ENCODE results near the gene RAD21L1.

The RAD21L1 gene

GRCh38 chr20:1272368-1273100, 46.7 kb downstream of the RAD21L1 start:
- no peak for DNase-seq (ENCODE audit: low read depth in 3 of 3)

DNA sequence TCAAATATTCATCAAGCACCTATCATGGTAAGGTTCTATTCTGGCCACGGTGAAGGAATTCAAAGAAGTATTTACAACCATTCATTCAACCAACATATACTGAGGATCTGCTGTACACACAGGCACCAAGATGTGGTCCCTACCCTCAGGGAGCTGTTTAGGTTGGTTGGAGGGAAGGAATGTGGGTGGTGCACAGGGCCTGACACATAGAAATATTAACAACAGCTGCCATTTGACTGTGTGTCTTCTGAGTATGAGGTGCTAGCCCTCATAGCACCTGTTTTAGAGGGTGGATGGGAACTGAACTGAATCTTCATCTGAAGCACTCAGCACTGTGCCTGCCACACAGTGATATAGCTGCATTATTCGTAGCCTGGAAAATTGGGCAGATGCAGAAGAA, 47.5 kb downstream of the RAD21L1 start:
- no peak for DNase-seq (ENCODE audit: low read depth in 3 of 3)

GRCh38 chr20:1274485-1275311, 48.9 kb downstream of the RAD21L1 start:
- DNase-seq (ENCODE audit: low read depth in 3 of 3), result no peak

DNA sequence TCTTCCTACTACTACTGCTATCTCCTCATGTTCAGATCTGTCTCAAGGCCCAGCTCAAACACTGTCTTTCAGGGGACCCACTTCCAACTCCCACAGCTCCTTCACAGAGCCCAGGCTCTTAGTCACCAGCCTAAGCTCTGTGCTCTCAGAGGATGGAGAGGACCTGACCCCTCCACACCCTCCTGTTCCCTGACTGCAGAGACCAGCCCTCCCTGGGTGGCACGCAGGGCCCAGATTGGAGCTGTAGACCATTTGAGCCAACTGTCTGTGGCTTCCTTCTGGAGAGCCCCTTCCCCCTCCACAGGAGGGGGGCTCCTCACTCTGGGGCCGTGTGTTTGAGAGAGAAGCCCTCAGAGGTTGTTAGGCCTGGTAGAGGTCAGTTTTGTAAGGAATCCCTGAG, 50.1 kb downstream of the RAD21L1 start:
- no peak for DNase-seq (ENCODE audit: low read depth in 3 of 3)

- DNase-seq (ENCODE audit: low read depth in 3 of 3), result no peak
Observed at GRCh38 chr20:1277529-1278322, 51.9 kb downstream of the RAD21L1 start.

- DNase-seq (ENCODE audit: low read depth in 3 of 3), result no peak
Observed at GRCh38 chr20:1278993-1279392, 53.1 kb downstream of the RAD21L1 start.

DNA sequence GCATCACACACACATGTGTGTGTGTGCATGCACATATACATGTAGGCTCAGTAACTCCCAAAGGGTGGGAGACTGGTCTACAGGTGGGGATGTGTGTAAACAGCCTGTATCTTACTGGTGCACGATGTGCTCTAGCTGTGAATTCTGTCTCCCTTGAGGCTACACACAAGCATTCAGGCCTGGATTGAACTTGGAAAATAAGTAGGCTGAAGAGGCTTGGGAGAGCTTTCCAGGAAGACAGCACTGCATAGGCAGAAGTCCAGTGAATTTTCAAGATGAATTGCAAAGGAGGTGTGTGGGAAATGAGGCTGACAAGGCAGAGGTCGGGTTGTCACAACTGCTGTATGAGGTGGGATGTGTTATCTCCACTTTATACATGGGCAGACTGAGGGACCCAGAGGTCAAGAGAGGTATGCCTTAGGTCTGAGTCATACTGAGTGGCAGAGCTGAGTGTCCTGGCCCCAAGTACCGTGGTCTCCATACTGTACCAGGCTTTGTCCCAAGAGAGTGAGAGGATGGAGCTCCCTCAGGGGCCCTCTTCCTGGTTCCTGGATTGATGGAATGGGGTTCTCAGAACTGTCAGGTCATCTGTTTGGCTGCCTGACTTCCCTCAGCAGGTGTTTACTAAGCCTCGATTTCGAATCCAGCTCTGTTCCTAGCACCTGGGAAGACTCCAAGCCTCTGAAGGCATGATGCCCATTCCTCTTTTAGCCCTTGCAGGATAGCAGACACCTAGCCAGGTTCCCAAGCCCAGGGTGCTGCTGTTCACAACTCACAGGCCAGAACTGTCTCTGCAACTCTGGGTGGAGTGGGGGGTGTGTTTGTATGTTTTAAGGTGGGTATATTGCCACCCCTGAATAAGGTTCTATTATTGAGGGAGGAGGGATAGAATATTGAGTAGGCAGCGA, 54.6 kb downstream of the RAD21L1 start:
- no peak for DNase-seq (ENCODE audit: low read depth in 3 of 3)

DNA sequence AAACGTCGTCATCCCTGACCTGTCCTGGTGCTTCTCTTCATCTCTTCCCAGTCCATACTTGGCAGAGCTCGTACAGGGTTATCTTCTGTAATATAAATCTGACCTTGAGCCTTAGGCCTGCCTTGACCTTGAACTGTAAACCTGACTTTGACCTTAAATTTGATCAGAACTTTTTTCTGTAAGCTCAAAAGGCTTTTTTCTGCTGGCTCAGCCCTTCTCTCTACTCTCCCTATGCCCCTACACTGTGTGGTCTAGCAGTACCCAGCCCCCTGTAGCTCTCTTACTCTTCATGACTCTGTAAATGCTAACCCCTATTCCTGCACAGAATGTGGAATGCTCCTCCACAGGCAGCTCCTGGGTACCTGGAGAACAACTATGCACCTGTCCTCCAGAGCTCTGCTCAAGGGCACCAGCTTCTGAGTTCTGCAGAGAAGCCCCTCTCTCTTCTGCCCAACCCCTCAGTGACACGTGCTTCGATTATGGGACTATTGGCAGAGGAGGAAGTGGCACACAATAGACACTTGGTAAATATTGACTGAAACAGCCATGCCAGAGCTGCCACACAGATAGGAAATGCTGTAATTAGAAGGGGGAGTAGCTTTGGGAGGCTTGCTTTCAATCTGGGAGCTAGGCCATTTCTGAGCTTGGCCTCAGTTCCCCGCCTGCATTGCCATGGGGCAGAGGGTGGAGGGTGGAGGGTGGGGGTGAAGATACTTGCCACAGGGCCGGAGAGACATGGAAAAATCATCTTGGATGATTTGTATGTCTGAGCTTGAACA, 55.6 kb downstream of the RAD21L1 start:
- DNase-seq (ENCODE audit: low read depth in 3 of 3), result no peak

DNA sequence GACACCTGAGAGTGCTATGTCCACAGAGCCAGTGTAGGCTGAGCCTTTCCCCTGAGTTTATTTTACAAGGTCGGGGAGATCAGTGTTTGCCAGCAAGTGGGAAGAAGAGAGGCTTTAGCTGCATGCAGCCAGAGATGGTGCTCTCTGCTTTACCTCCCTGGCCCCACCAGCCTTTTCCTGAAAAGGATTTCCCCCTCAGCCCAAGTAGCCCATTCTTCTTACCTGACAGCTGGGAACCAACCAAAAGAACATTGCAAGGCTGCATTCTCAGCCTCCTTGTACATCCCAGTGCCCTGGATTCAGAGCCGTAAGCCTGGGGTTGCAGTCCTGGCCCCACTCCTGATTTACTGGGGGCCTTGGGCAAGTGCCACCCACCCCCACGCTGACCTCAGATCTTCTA, 57.1 kb downstream of the RAD21L1 start:
- no peak for DNase-seq (ENCODE audit: low read depth in 3 of 3)

GRCh38 chr20:1283522-1284510, 58.0 kb downstream of the RAD21L1 start:
- no peak for DNase-seq (ENCODE audit: low read depth in 3 of 3)

GRCh38 chr20:1286267-1287024, 60.6 kb downstream of the RAD21L1 start:
- no peak for DNase-seq (ENCODE audit: low read depth in 3 of 3)

DNA sequence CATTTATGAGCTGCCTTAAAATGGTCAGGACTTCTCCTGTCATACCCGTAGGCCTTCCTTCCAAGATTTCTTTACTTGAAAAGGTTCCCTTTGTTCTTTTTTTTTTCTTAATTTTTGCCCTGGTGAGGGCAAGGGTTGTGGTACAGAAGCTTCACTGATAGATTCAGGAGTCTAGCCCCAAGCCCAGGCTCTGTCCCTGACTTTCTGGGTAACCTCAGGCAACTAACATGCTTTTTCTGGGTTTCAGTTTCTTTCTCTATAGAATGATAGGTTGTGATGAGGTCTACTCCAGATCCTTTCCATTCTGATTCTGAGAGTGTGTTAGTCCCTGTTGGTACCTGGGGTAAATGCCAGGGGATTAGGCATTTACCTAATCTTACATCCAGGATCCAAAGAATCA, 61.5 kb downstream of the RAD21L1 start:
- no peak for DNase-seq (ENCODE audit: low read depth in 3 of 3)

DNA sequence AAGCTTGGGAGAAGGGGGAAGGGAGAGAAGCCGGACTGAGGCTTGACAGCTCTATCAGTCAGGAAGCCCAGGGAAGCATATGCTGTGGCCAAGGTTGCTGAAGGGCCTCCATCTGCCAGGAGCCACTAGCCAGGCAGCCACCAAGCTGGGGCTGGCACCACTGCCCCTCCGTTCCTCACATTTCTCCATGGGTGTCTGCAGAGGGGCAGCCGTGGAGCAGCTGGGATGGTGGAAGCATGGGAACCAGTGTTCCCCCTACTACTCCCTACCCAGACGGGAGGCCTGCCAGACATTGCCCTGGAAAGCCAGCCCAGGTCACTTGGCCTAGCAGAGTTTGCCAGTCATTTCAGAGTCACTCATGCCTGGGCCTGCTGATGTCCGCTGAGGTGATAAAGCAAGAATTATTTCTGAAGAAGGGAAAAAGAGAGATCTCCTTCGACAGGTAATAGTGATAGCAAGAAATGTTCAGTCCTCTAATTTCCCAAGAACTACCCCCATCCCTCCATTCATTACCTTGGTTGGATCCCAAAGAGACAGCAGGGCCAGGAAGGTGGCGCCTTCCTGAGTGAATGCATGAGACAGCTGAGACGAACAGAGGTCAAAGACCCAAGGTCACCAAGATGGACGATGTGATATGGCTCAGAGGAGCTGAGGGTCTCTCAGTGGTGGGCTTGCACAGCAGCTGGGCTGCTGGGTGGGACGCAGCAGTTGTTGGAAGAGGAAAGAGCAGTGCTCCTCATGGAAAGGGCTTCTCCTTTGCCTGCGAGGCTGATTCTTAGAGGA, 62.1 kb downstream of the RAD21L1 start:
- DNase-seq (ENCODE audit: low read depth in 3 of 3), result no peak

GRCh38 chr20:1291191-1291741, 65.4 kb downstream of the RAD21L1 start:
- DNase-seq (ENCODE audit: low read depth in 3 of 3), result no peak

GRCh38 chr20:1292620-1293019, 66.8 kb downstream of the RAD21L1 start:
- DNase-seq (ENCODE audit: low read depth in 3 of 3), result no peak

GRCh38 chr20:1293641-1294379, 68.0 kb downstream of the RAD21L1 start:
- DNase-seq (ENCODE audit: low read depth in 3 of 3), result no peak

GRCh38 chr20:1294497-1294896, 68.7 kb downstream of the RAD21L1 start:
- no peak for DNase-seq (ENCODE audit: low read depth in 3 of 3)

All from stimulated activated CD4-positive, alpha-beta T cell treated with anti-CD3 and anti-CD28 coated beads, TNF-alpha, amount 100 ng/mL, for 48 hours (primary cell).